ENCODE results near the gene GNAQ.
A peak's percentile ranks its signal among the peaks of the same experiment; 100 is the strongest.

The GNAQ gene

GRCh38 chr9:78003730-78004129 is 27.9 kb downstream of the GNAQ start:
- Histone ChIP-seq H3K4me1 (ENCODE audit: insufficient read depth, low read length) (peaks cover 9% of the 10 kb centered on the region; the same call in 1 of the 2 replicates), H3K36me3 (ENCODE audit: insufficient read depth, low read length) (peaks cover 8% of the 10 kb centered on the region; the same call in 1 of the 2 replicates), H3K9ac (ENCODE audit: low read depth, low read length) (no peak overlapping the region), H3K4me2 (ENCODE audit: insufficient read depth, low read length) (no peak overlapping the region), H4K20me1 (ENCODE audit: insufficient read depth, low read length) (peaks cover 62% of the 10 kb centered on the region), H3K79me2 (ENCODE audit: insufficient read depth, low read length) (peaks cover 99% of the 10 kb centered on the region), H2AFZ (ENCODE audit: low read depth, low read length) (no peak overlapping the region), H3K4me3 (ENCODE audit: low read depth in 1 of 2, low read length in 2 of 2) (no peak overlapping the region), H3K27ac (ENCODE audit: low read length) (no peak overlapping the region), H3K9me3 (ENCODE audit: insufficient read depth, low read length, severe bottlenecking) (no peaks in the 10 kb centered on the region), H3K27me3 (ENCODE audit: insufficient read depth, low read length, poor library complexity) (no peaks in the 10 kb centered on the region)
- TF ChIP-seq CTCF (IDR thresholded peaks at IDR 0.05; ENCODE audit: borderline replicate concordance, extremely low read depth, low read length, poor library complexity, severe bottlenecking): no peak
- no peak for TF ChIP-seq EZH2 (IDR thresholded peaks at IDR 0.05; ENCODE audit: borderline replicate concordance, low read depth, low read length, severe bottlenecking)
- DNase-seq: no peak
- ATAC-seq (ENCODE audit: insufficient read depth, low read depth): no peak

DNA sequence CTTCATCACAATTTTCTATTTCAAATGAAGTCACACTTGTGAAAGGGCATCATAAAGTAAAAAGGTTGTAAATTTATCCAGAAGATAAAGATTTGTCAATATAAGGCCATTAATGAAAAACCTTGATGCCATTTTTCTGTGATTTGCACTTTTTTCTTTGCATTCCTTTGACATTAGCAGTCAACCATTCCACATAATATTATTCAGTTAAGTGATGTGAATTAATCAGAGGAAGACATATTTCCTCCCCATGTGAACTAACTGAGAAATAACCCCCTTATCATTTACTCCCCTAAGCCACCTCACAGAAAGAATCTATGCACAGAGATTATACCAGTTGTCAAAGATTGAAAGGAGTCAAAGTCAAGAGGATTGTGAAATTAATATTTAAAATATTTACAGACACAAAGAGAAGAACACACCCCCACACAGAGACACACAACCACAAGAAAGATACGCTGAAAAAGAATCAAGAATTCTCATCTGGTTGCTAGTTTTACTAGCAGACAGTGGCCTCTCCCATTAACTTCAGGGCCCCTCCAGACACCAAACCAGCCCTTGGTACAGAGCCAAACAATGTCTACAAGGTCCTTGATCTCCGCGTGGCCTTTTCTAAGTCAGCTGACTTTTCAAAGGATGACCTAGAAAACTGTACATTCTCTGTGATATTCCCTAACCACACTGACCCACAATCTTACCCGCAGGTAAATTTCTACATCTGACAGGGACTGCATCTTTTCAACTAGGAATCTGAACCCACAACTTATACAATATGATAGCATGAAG is 29.5 kb downstream of the GNAQ start:
- H3K27me3 ChIP-seq (ENCODE audit: insufficient read depth, low read length, poor library complexity): no peaks in the 10 kb centered on the region
- no peak overlapping the region for H3K4me2 ChIP-seq (ENCODE audit: insufficient read depth, low read length)
- peaks cover 99% of the 10 kb centered on the region for H3K79me2 ChIP-seq (ENCODE audit: insufficient read depth, low read length)
- H4K20me1 ChIP-seq (ENCODE audit: insufficient read depth, low read length): peaks cover 68% of the 10 kb centered on the region
- H3K9me3 ChIP-seq (ENCODE audit: insufficient read depth, low read length, severe bottlenecking): no peaks in the 10 kb centered on the region
- TF ChIP-seq EZH2 (IDR thresholded peaks at IDR 0.05; ENCODE audit: borderline replicate concordance, low read depth, low read length, severe bottlenecking) (no peak), CTCF (IDR thresholded peaks at IDR 0.05; ENCODE audit: borderline replicate concordance, extremely low read depth, low read length, poor library complexity, severe bottlenecking) (no peak)
- no peak overlapping the region for H3K9ac ChIP-seq (ENCODE audit: low read depth, low read length)
- ATAC-seq (ENCODE audit: insufficient read depth, low read depth) (0 out of 3 replicates have a peak, but pooled peaks have one; percentile 31), DNase-seq (no peak)
- no peak overlapping the region for H3K27ac ChIP-seq (ENCODE audit: low read length)
- H3K4me1 ChIP-seq (ENCODE audit: insufficient read depth, low read length): peaks cover 9% of the 10 kb centered on the region; the same call in 1 of the 2 replicates
- H3K4me3 ChIP-seq (ENCODE audit: low read depth in 1 of 2, low read length in 2 of 2): no peak overlapping the region
- H3K36me3 ChIP-seq (ENCODE audit: insufficient read depth, low read length): peaks cover 17% of the 10 kb centered on the region
- no peak overlapping the region for H2AFZ ChIP-seq (ENCODE audit: low read depth, low read length)

DNA sequence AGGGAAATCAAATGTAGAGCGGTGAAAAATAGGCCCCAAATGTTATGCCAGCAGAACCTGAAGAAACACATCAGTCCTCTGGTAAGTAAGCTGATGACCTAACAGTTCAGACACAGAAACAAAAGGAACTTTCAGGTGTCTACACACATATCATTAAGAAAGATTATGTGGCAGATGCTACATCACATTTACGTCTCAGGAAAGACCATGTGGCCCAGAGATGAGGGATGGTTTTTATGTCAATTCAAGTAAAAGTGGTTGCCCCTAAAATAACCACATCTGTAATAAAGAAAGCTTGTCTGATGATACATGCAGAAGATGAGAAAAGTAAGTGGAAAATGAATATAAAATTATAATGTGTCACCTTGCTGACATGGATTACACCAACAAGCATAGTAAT is 31.4 kb downstream of the GNAQ start:
- H2AFZ ChIP-seq (ENCODE audit: low read depth, low read length): no peak overlapping the region
- peaks cover 11% of the 10 kb centered on the region; the same call in 1 of the 2 replicates for H3K36me3 ChIP-seq (ENCODE audit: insufficient read depth, low read length)
- H3K27me3 ChIP-seq (ENCODE audit: insufficient read depth, low read length, poor library complexity): no peaks in the 10 kb centered on the region
- TF ChIP-seq CTCF (IDR thresholded peaks at IDR 0.05; ENCODE audit: borderline replicate concordance, extremely low read depth, low read length, poor library complexity, severe bottlenecking): no peak
- no peak for TF ChIP-seq EZH2 (IDR thresholded peaks at IDR 0.05; ENCODE audit: borderline replicate concordance, low read depth, low read length, severe bottlenecking)
- H3K4me3 ChIP-seq (ENCODE audit: low read depth in 1 of 2, low read length in 2 of 2): no peak overlapping the region
- no peaks in the 10 kb centered on the region for H3K9me3 ChIP-seq (ENCODE audit: insufficient read depth, low read length, severe bottlenecking)
- H3K4me2 ChIP-seq (ENCODE audit: insufficient read depth, low read length): no peak overlapping the region
- H3K27ac ChIP-seq (ENCODE audit: low read length): no peak overlapping the region
- ATAC-seq (ENCODE audit: insufficient read depth, low read depth) (peak; percentile 35; the same call in 1 of the 3 replicates), DNase-seq (no peak)
- H3K79me2 ChIP-seq (ENCODE audit: insufficient read depth, low read length): peaks cover 99% of the 10 kb centered on the region
- H3K4me1 ChIP-seq (ENCODE audit: insufficient read depth, low read length): peaks cover 9% of the 10 kb centered on the region; the same call in 1 of the 2 replicates
- peaks cover 58% of the 10 kb centered on the region for H4K20me1 ChIP-seq (ENCODE audit: insufficient read depth, low read length)
- H3K9ac ChIP-seq (ENCODE audit: low read depth, low read length): no peak overlapping the region

All from DND-41 (cell line).